ENCODE measurements around the gene SCLY. TPM values are rescaled to one million over a fixed set of nuclear protein-coding genes. Genes with fewer than 3 reads are reported as not detected.
A peak's percentile ranks its signal among the peaks of the same experiment; 100 is the strongest.

The SCLY gene
- total RNA-seq, 1 experiment from 2014 or later = 21.7 TPM

- ChIA-PET CTCF (no interaction called here), POLR2A (no interaction called here)
- Histone ChIP-seq H3K9me3 (no peaks in the 10 kb centered on the region), H3K4me3 (ENCODE audit: low read depth, low read length) (no peak overlapping the region), H3K36me3 (ENCODE audit: control insufficient read depth, insufficient read depth, low read length) (no peaks in the 10 kb centered on the region), H3K27me3 (replicated peaks; ENCODE audit: control insufficient read depth, insufficient read depth, low read length) (no peaks in the 10 kb centered on the region), H3K4me1 (no peaks in the 10 kb centered on the region)
- H3K9me3 Mint-ChIP-seq (ENCODE audit: unreplicated experiment) = no peaks in the 10 kb centered on the region
- H3K4me3 Mint-ChIP-seq (ENCODE audit: unreplicated experiment) = no peak overlapping the region
- H3K27me3 Mint-ChIP-seq (ENCODE audit: insufficient read depth, unreplicated experiment) = no peaks in the 10 kb centered on the region
- TF ChIP-seq, protein P1, sequence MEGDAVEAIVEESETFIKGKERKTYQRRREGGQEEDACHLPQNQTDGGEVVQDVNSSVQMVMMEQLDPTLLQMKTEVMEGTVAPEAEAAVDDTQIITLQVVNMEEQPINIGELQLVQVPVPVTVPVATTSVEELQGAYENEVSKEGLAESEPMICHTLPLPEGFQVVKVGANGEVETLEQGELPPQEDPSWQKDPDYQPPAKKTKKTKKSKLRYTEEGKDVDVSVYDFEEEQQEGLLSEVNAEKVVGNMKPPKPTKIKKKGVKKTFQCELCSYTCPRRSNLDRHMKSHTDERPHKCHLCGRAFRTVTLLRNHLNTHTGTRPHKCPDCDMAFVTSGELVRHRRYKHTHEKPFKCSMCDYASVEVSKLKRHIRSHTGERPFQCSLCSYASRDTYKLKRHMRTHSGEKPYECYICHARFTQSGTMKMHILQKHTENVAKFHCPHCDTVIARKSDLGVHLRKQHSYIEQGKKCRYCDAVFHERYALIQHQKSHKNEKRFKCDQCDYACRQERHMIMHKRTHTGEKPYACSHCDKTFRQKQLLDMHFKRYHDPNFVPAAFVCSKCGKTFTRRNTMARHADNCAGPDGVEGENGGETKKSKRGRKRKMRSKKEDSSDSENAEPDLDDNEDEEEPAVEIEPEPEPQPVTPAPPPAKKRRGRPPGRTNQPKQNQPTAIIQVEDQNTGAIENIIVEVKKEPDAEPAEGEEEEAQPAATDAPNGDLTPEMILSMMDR (IDR thresholded peaks at IDR 0.05; ENCODE audit: insufficient read depth in 1 of 2, low read depth in 1 of 2, low read length in 1 of 2, severe bottlenecking in 1 of 2, unreplicated experiment in 1 of 2) = no peak
- intact Hi-C loops (cut with micrococcal nuclease; ENCODE audit: unreplicated experiment) = no loop called here
- no peak overlapping the region for H3K27ac Mint-ChIP-seq (ENCODE audit: unreplicated experiment)
- DNase-seq = no peak
- BruUV-seq (replicated peaks) = no TSS peak
- H3K36me3 Mint-ChIP-seq (ENCODE audit: insufficient read depth, unreplicated experiment) = no peaks in the 10 kb centered on the region
- no peaks in the 10 kb centered on the region for H3K4me1 Mint-ChIP-seq (ENCODE audit: low read depth, unreplicated experiment)
These were observed 77.1 kb downstream of the SCLY start for GRCh38 chr2:238137885-238138284.

DNA sequence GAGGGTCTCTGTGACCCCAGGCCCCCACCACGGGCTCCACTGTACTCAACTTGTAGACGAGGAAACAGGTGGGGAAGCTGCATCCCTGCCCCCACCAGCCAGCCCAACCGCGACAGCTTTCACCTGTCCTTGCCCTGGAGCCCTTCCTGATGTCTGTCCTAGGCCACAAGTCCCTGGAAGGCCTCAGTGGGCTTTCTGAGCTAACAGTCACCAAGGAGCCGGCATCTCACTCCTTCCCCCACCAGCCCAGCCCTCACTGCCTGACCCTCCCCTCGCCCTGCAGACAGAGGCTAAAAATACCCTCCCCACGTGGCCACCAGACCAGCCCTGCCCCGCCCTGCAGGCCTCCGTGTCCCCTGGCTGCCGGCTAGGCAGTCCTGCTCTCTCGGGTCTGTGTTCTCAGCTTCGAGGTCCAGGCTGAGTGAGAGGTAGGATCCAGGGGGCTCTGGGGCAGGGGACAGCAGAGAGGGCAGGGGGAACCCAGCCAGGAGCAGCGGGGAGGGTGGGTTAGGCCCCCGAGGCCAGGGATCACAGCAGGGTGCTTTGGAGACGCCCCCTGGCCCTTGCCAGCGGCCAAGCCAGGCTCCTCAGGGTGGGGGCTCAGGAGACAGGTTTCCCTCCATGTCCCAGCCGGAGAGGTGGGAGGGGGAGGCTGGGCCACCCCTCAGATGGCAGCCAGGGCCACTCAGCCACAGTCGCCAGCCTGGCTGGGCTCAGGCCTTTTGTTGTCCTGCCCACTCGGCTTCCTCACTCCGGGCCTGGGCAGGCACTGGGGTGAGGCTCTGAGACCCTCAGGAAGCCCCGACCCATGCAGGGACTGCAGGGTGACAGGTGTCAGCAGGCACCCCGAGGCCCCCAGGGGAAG, 77.8 kb downstream of the SCLY start, which contains the start of gene KLHL30:
Gene KLHL30 (plus strand): TSS at position 338 of the 865 bp plus-strand sequence. CDS start 2,087 bp downstream, outside the sequence.
- Histone ChIP-seq H3K4me1 (no peaks in the 10 kb centered on the region), H3K27me3 (replicated peaks; ENCODE audit: control insufficient read depth, insufficient read depth, low read length) (no peaks in the 10 kb centered on the region), H3K9me3 (no peaks in the 10 kb centered on the region), H3K4me3 (ENCODE audit: low read depth, low read length) (no peak within 1 kb of the TSS), H3K36me3 (ENCODE audit: control insufficient read depth, insufficient read depth, low read length) (no peaks in the 10 kb centered on the region)
- TF ChIP-seq, protein P1 (IDR thresholded peaks at IDR 0.05; ENCODE audit: insufficient read depth in 1 of 2, low read depth in 1 of 2, low read length in 1 of 2, severe bottlenecking in 1 of 2, unreplicated experiment in 1 of 2) = no peak
- Mint-ChIP-seq H3K4me3 (ENCODE audit: unreplicated experiment) (no peak within 1 kb of the TSS), H3K27ac (ENCODE audit: unreplicated experiment) (no peak within 1 kb of the TSS), H3K9me3 (ENCODE audit: unreplicated experiment) (no peaks in the 10 kb centered on the region), H3K4me1 (ENCODE audit: low read depth, unreplicated experiment) (no peaks in the 10 kb centered on the region), H3K27me3 (ENCODE audit: insufficient read depth, unreplicated experiment) (no peaks in the 10 kb centered on the region), H3K36me3 (ENCODE audit: insufficient read depth, unreplicated experiment) (no peaks in the 10 kb centered on the region)
- ChIA-PET POLR2A (no interaction called here), CTCF (interaction anchor here (0.6 kb wide), 1 partner anchor 78 kb away, joined by 3 read pairs; no protein-coding TSS in a partner anchor)
- intact Hi-C loops (cut with micrococcal nuclease; ENCODE audit: unreplicated experiment) = no loop called here
- DNase-seq = no peak
- no TSS peak for BruUV-seq (replicated peaks)

DNA sequence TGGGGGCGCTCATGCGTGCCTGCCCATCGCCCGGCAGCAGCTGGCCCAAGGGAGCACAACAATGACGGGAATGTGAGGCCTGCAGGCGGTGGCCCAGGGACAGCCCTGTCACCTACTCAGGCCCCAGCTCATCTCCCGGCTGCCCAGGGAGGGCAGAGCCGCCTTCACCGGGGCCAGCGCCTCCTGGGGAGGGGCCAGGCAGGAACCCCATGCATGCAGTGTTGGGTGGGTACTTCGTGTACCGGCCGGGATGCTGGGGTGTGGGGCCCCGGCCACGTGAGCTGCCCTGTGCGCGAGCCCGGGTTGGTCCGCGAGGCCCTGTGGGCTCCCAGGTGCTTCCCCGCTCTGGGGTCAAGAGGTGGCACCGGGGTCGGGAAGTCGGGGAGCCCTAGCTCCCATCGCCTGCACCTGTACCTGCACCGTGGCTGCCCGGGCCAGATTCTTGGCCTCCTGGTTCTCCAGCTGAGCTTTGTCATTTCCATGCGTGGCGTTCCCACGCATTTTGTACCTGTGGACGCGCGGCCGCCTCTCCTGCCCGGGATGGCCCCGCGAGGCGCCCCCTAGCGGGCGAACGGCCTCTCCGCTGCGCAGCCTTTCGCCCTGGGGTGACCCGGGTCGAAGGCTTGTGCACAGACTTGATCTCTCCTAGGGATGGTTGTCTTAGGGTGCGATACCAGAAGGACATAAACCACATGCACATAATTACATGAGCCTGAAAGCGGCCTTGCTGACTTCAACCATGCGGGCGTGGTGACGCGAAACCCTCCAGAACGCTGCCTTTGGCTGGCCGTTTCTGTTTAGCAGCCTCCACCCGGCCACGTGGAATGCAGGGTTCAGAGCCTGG, 78.6 kb downstream of the SCLY start:
- TF ChIP-seq, protein P1 (IDR thresholded peaks at IDR 0.05; ENCODE audit: insufficient read depth in 1 of 2, low read depth in 1 of 2, low read length in 1 of 2, severe bottlenecking in 1 of 2, unreplicated experiment in 1 of 2) = peak in 1 of 2 experiments; percentile 22
- no peaks in the 10 kb centered on the region for H3K36me3 Mint-ChIP-seq (ENCODE audit: insufficient read depth, unreplicated experiment)

More for the DNA sequence above, 78.6 kb downstream of the SCLY start:
- H3K36me3 ChIP-seq (ENCODE audit: control insufficient read depth, insufficient read depth, low read length) = no peaks in the 10 kb centered on the region
- H3K4me3 Mint-ChIP-seq (ENCODE audit: unreplicated experiment) = no peak overlapping the region
- H3K27me3 Mint-ChIP-seq (ENCODE audit: insufficient read depth, unreplicated experiment) = no peaks in the 10 kb centered on the region
- no peaks in the 10 kb centered on the region for H3K9me3 Mint-ChIP-seq (ENCODE audit: unreplicated experiment)
- BruUV-seq (replicated peaks) = no TSS peak
- H3K4me1 ChIP-seq = no peaks in the 10 kb centered on the region
- no peak overlapping the region for H3K27ac Mint-ChIP-seq (ENCODE audit: unreplicated experiment)
- H3K4me3 ChIP-seq (ENCODE audit: low read depth, low read length) = no peak overlapping the region
- no peaks in the 10 kb centered on the region for H3K9me3 ChIP-seq
- no peaks in the 10 kb centered on the region for H3K27me3 ChIP-seq (replicated peaks; ENCODE audit: control insufficient read depth, insufficient read depth, low read length)
- intact Hi-C loops (cut with micrococcal nuclease; ENCODE audit: unreplicated experiment) = no loop called here
- ChIA-PET POLR2A (no interaction called here), CTCF (interaction anchor here (0.6 kb wide), 1 partner anchor 79 kb away, joined by 3 read pairs; no protein-coding TSS in a partner anchor)
- no peaks in the 10 kb centered on the region for H3K4me1 Mint-ChIP-seq (ENCODE audit: low read depth, unreplicated experiment)
- DNase-seq = no peak

All from Caco-2 (cell line).